Transverse colon (tissue), 4 donors: Measurements from ENCODE around the gene RPL34.

ENCODE experiments used
- CTCF ChIP-seq, 5 experiments: fragments of 200-600 bp in 3 of 5; fragments of 450-650 bp in 2 of 5; sonication (generic) in 3 of 5; IDR thresholded peaks; 1 replicate in 2 of 5; 2 replicates in 3 of 5; pipeline ENCODE4 v1.5.1; 2016 to 2017; ENCODE audit warnings: antibody characterized with exemption in 5 of 5, inconsistent platforms in 3 of 5, mild to moderate bottlenecking in 2 of 5, moderate library complexity in 1 of 5
- POLR2A ChIP-seq: fragments of 450-650 bp; IDR thresholded peaks from one replicate; pipeline ENCODE4 v1.6.1; 2016; ENCODE audit warnings: antibody characterized with exemption, mild to moderate bottlenecking, moderate library complexity
- POLR2AphosphoS5 ChIP-seq, 3 donors: sonication (generic); formaldehyde crosslinking; IDR thresholded peaks; one replicate each; pipeline ENCODE4 v1.6.1; 2016; ENCODE audit warnings: antibody characterized with exemption in 3 of 3

- TF ChIP-seq POLR2AphosphoS5 (IDR thresholded peaks at IDR 0.05): no peak
- TF ChIP-seq CTCF (IDR thresholded peaks at IDR 0.05): no peak
- no peak for TF ChIP-seq POLR2A
Observed at GRCh38 chr4:108601532-108601931, 18.8 kb upstream of the RPL34 start.
